Transverse colon (tissue), 4 donors: ENCODE measurements around the gene MEX3B. TPM values are rescaled to one million over a fixed set of nuclear protein-coding genes. Genes with fewer than 3 reads are reported as not detected.

Experiments
- DNase-seq: peaks from one replicate; pipeline ENCODE4 v3.0.0-alpha.2; 2019
- H3K27ac ChIP-seq, 4 donors: fragments of 200-600 bp; sonication (generic); 2 replicates each; pipeline ENCODE4 v1.5.1; 2016 to 2018; ENCODE audit warnings: inconsistent platforms in 4 of 4
- H3K27me3 ChIP-seq: fragments of 200-600 bp; sonication (generic); 2 replicates; pipeline ENCODE4 v1.5.1; 2017; ENCODE audit warnings: inconsistent platforms
- H3K36me3 ChIP-seq, 4 donors: fragments of 200-600 bp; sonication (generic); 2 replicates each; pipeline ENCODE4 v1.5.1; 2017 to 2019; ENCODE audit warnings: inconsistent platforms in 4 of 4
- H3K4me1 ChIP-seq, 4 donors: fragments of 200-600 bp; sonication (generic); 2 replicates each; pipeline ENCODE4 v1.5.1; 2017 to 2020; ENCODE audit warnings: inconsistent platforms in 4 of 4
- H3K4me3 ChIP-seq, 4 donors: fragments of 200-600 bp; sonication (generic); 1 replicate in 1 of 4; 2 replicates in 3 of 4; pipeline versions ENCODE4 v1.5.1 to v1.6.1; 2017 to 2019; ENCODE audit warnings: inconsistent platforms in 4 of 4
- H3K9me3 ChIP-seq, 2 donors: fragments of 200-600 bp; sonication (generic); 2 replicates each; pipeline ENCODE4 v1.5.1; 2017 to 2019; ENCODE audit warnings: inconsistent platforms in 2 of 2
- EP300 ChIP-seq: sonication (generic); formaldehyde crosslinking; IDR thresholded peaks from one replicate; pipeline ENCODE4 v1.6.1; 2017; ENCODE audit warnings: antibody characterized with exemption, low read depth
- POLR2A ChIP-seq: fragments of 450-650 bp; IDR thresholded peaks from one replicate; pipeline ENCODE4 v1.6.1; 2016; ENCODE audit warnings: antibody characterized with exemption, mild to moderate bottlenecking, moderate library complexity
- POLR2AphosphoS5 ChIP-seq, 3 donors: sonication (generic); formaldehyde crosslinking; IDR thresholded peaks; one replicate each; pipeline ENCODE4 v1.6.1; 2016; ENCODE audit warnings: antibody characterized with exemption in 3 of 3
- WGBS, 2 donors: methylation state at CpG; one replicate each; pipeline ENCODE4 v1.1.5; 2018; ENCODE audit warnings: low coverage in 1 of 2; 5-methylcytosine and 5-hydroxymethylcytosine counted together
- in situ Hi-C, 4 donors: fragments of 200-750 bp; cut with MboI; loops; one replicate each; pipeline versions ENCODE4 v1.15.0 to v1.15.1; 2017; ENCODE audit warnings: low sequenced_read_pairs in 3 of 4, low pct_ligation_motif_present in 1 of 4, low pct_unique_long_range_greater_than_20kb in 1 of 4
- intact Hi-C: fragments of 100-400 bp; cut with DNase I; formaldehyde crosslinking; loops from one replicate; pipeline ENCODE4 v1.15.1; 2023; ENCODE audit warnings: low total_unique reads
- total RNA-seq, 4 donors: library from RNA; depleted of rRNA; stranded (reverse); fragments of >200 nt; gene quantifications; one replicate each; pipeline ENCODE4 v1.1.0, GENCODE V29; 2016
- TF ChIP-seq, protein P1 (sequence below), 5 experiments: fragments of 200-600 bp in 3 of 5; fragments of 450-650 bp in 2 of 5; sonication (generic) in 3 of 5; IDR thresholded peaks; 1 replicate in 2 of 5; 2 replicates in 3 of 5; pipeline ENCODE4 v1.5.1; 2016 to 2017; ENCODE audit warnings: antibody characterized with exemption in 5 of 5, inconsistent platforms in 3 of 5, mild to moderate bottlenecking in 2 of 5, moderate library complexity in 1 of 5

Gene MEX3B
- total RNA-seq, 4 donors from 2014 or later, result 0.68 to 14.9 (median 1.7) TPM; not detected in 1

DNA sequence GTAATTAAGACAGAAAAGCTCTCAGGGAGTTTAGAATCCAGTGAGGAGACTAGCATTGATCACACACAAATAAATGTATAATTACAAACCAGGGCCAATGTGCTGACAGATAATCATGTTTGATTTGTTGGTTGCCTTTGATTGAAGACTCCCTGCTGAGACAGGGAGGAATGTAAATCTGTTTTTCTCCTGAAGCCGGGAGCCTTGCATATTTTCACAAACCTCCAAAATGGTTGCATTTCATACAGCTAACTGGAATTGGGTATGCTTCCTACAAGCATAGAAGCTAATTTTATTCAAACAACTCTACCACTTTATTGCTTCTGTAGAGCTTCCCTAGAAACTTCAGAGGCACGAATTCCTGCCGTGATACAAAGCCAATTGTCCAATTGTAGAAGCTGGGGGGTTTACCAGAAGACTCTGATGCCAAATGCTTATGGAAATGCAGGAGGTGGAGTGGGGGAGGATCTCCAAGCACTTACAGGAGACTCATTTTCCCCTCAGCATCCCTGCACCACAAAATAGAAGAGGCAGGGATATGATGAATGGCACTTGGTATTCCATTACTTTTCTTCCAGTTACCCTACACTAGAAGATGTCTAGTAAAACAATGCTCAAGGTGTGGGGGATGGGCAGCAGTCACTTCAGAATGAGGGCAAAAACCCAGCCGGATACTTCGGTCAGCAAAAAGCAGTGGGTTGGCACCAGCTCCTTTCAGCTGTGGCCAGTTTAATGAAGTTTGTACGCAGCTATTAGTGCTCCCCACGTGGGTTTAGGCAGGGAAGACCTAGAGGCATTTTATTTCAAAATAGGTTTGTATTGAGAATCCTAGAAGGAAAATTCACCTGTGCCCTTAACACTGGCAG, 11.4 kb upstream of the MEX3B start:
- 35 to 50% methylated on average over 2 to 7 of the region's 7 CpGs for WGBS, 2 donors

DNA sequence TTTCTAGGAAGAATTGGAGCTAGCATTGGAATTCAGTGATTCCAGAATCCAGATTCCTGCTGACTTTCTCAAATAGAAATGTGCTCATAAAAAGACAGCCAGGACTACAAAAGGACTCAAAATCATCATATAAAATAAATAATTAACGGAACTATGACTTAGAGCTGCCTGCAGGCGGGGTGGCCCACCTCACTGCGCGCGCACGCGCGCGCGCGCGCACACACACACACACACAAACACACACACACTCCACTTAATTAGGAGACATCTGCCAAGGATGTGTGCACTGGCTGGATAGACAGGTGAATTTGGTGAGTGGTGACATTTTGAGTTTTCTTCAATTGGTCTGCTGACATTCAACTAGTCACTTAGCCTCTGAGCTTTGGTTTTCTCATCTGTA, 6.9 kb upstream of the MEX3B start:
- in situ Hi-C loops, result loop anchor here in 2 of 4 donors (25.0 kb wide), 1 partner anchor 565 kb away; no protein-coding TSS in a partner anchor

More for the DNA sequence above, 11.4 kb upstream of the MEX3B start:
- TF ChIP-seq, protein P1, sequence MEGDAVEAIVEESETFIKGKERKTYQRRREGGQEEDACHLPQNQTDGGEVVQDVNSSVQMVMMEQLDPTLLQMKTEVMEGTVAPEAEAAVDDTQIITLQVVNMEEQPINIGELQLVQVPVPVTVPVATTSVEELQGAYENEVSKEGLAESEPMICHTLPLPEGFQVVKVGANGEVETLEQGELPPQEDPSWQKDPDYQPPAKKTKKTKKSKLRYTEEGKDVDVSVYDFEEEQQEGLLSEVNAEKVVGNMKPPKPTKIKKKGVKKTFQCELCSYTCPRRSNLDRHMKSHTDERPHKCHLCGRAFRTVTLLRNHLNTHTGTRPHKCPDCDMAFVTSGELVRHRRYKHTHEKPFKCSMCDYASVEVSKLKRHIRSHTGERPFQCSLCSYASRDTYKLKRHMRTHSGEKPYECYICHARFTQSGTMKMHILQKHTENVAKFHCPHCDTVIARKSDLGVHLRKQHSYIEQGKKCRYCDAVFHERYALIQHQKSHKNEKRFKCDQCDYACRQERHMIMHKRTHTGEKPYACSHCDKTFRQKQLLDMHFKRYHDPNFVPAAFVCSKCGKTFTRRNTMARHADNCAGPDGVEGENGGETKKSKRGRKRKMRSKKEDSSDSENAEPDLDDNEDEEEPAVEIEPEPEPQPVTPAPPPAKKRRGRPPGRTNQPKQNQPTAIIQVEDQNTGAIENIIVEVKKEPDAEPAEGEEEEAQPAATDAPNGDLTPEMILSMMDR (IDR thresholded peaks at IDR 0.05), result no peak
- no peaks in the 10 kb centered on the region for H3K9me3 ChIP-seq
- H3K4me3 ChIP-seq, result no peak overlapping the region
- H3K27me3 ChIP-seq, result peaks cover 66% of the 10 kb centered on the region
- no peak for DNase-seq
- intact Hi-C loops, result loop anchor here (10.0 kb wide), 1 partner anchor 498 kb away; no protein-coding TSS in a partner anchor
- H3K36me3 ChIP-seq, result no peaks in the 10 kb centered on the region
- no peak overlapping the region for H3K27ac ChIP-seq
- no peaks in the 10 kb centered on the region for H3K4me1 ChIP-seq
- in situ Hi-C loops, result loop anchor here in 2 of 4 donors (25.0 kb wide), 1 partner anchor 570 kb away; no protein-coding TSS in a partner anchor

DNA sequence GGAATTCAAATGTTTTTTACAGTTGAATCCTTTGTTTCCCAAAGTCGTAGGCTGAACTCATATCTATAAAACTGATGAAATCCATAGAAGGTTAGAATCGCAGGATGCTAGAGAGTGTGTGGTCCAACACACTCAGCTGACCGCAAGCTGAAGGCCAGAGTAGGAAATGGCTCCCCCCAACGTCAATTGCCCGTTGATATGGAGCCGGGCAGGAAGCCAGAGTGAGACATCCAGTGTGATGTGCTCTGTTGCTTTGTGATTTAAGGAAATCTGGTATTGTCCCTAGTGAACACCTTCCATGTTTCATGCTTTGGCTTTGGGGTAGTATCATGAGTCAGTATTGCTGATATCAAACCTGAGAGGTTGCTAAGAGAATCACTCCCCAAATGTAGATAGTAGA, 5.8 kb upstream of the MEX3B start:
- Histone ChIP-seq H3K36me3 (no peaks in the 10 kb centered on the region), H3K4me3 (no peak overlapping the region), H3K27ac (no peak overlapping the region), H3K4me1 (peaks cover 4 to 8% (median 7%) of the 10 kb centered on the region in 4 donors), H3K27me3 (peaks cover 48% of the 10 kb centered on the region), H3K9me3 (no peaks in the 10 kb centered on the region)
- intact Hi-C loops, result loop anchor here (10.0 kb wide), 1 partner anchor 503 kb away; no protein-coding TSS in a partner anchor
- DNase-seq, result no peak
- TF ChIP-seq EP300 (no peak), POLR2AphosphoS5 (IDR thresholded peaks at IDR 0.05) (no peak), POLR2A (no peak)
- TF ChIP-seq, protein P1 (IDR thresholded peaks at IDR 0.05), result no peak
- 51 to 55% methylated on average over 6 of the region's 6 CpGs for WGBS, 2 donors
- in situ Hi-C loops, result loop anchor here in 2 of 4 donors (25.0 kb wide), 1 partner anchor 564 kb away; no protein-coding TSS in a partner anchor

More for the DNA sequence above, 6.9 kb upstream of the MEX3B start:
- TF ChIP-seq POLR2A, result no peak
- TF ChIP-seq, protein P1 (IDR thresholded peaks at IDR 0.05), result no peak
- TF ChIP-seq POLR2AphosphoS5 (IDR thresholded peaks at IDR 0.05), result no peak
- no peak for TF ChIP-seq EP300
- peaks cover 0 to 2% (median under 1%) of the 10 kb centered on the region in 4 donors for H3K4me1 ChIP-seq
- no peak overlapping the region for H3K4me3 ChIP-seq
- H3K27me3 ChIP-seq, result peaks cover 53% of the 10 kb centered on the region
- no peak overlapping the region for H3K27ac ChIP-seq
- intact Hi-C loops, result loop anchor here (10.0 kb wide), 1 partner anchor 502 kb away; no protein-coding TSS in a partner anchor
- WGBS, 2 donors, result 90 to 95% methylated on average over 9 to 12 of the region's 12 CpGs
- no peak for DNase-seq
- no peaks in the 10 kb centered on the region for H3K9me3 ChIP-seq
- no peaks in the 10 kb centered on the region for H3K36me3 ChIP-seq

DNA sequence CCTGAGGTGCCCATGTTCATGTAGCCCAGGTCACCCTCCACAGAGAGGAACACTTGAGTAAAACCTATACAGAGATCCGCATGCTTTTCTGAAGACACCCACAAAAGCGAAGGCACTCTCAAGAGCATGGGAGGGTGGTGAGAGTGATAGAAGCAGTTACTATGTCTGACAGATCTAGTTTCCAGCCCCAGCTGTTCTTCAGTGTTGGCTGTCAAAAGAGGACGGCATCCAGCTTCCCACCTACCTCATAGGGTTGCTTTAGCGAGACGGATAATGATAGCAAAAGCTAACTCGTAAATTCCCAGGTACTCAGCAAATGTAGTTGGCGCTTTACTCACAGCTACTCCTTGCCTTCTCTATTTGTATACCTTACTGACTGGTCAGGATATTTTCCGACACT, 3.0 kb upstream of the MEX3B start:
- TF ChIP-seq, protein P1 (IDR thresholded peaks at IDR 0.05), result no peak
- Histone ChIP-seq H3K36me3 (no peaks in the 10 kb centered on the region), H3K27ac (no peak overlapping the region), H3K4me3 (no peak overlapping the region), H3K9me3 (no peaks in the 10 kb centered on the region), H3K27me3 (peaks cover 43% of the 10 kb centered on the region), H3K4me1 (peaks cover 4 to 22% (median 19%) of the 10 kb centered on the region in 4 donors)
- no peak for DNase-seq
- WGBS, 2 donors, result 68 to 78% methylated on average over 6 to 8 of the region's 8 CpGs
- in situ Hi-C loops (no loop called here), intact Hi-C loops (no loop called here)
